GM21825 (cell line): ENCODE data around the gene SYT8.
"Not testable (repeated sequence)": the region's sequence is repeated elsewhere in the genome, so short reads cannot be mapped to it uniquely, and the experiment has no call there.

Source experiments
- ATAC-seq: cut with Tn5 transposase; IDR thresholded peaks from one replicate; pipeline ENCODE4 v1.9.1; 2021; ENCODE audit warnings: mild to moderate bottlenecking, moderate library complexity; ENCODE audit not compliant: unreplicated experiment

Gene SYT8

GRCh38 chr11:1883346-1884302 is 48.8 kb downstream of the SYT8 start:
- no peak for ATAC-seq

- no peak for ATAC-seq
Measured at GRCh38 chr11:1884303-1884700, 49.5 kb downstream of the SYT8 start.

GRCh38 chr11:1886551-1886950 is 51.8 kb downstream of the SYT8 start:
- not testable (repeated sequence) for ATAC-seq
